Measurements from ENCODE around the gene S1PR4. TPM values are rescaled to one million over a fixed set of nuclear protein-coding genes. Genes with fewer than 3 reads are reported as not detected.
"Not testable (repeated sequence)": the region's sequence is repeated elsewhere in the genome, so short reads cannot be mapped to it uniquely, and the experiment has no call there.

Gene S1PR4
- total RNA-seq, 4 donors from 2014 or later, result 0.87 to 3.4 (median 0.97) TPM

- in situ Hi-C loops (cut with MboI; ENCODE audit: low sequenced_read_pairs in 4 of 4), result loop anchor here in 1 of 4 donors (25.0 kb wide), 1 partner anchor 189 kb away; no protein-coding TSS in a partner anchor
Measured at GRCh38 chr19:3151563-3152418, 26.8 kb upstream of the S1PR4 start.

GRCh38 chr19:3152419-3152780 is 26.2 kb upstream of the S1PR4 start:
- in situ Hi-C loops (cut with MboI; ENCODE audit: low sequenced_read_pairs in 4 of 4), result loop anchor here in 1 of 4 donors (25.0 kb wide), 1 partner anchor 190 kb away; no protein-coding TSS in a partner anchor
- ATAC-seq, result no peak
- no peak for DNase-seq
- Histone ChIP-seq H3K9me3 (no peaks in the 10 kb centered on the region), H3K36me3 (no peaks in the 10 kb centered on the region), H3K27me3 (peaks cover 4 to 7% (median 6%) of the 10 kb centered on the region in 3 donors), H3K4me3 (no peak overlapping the region), H3K4me1 (no peaks in the 10 kb centered on the region), H3K27ac (no peak overlapping the region)
- no peak for TF ChIP-seq CTCF (IDR thresholded peaks at IDR 0.05 in 4 of 5, conservative IDR thresholded peaks at IDR 0.05 in 1 of 5)
- no peak for TF ChIP-seq POLR2A (IDR thresholded peaks at IDR 0.05)
- intact Hi-C loops (cut with DNase I; ENCODE audit: low total_unique reads), result no loop called here

More at GRCh38 chr19:3151563-3152418, 26.8 kb upstream of the S1PR4 start:
- no peak overlapping the region for H3K4me3 ChIP-seq
- no peak overlapping the region for H3K27ac ChIP-seq
- TF ChIP-seq POLR2A (IDR thresholded peaks at IDR 0.05) (no peak), CTCF (IDR thresholded peaks at IDR 0.05 in 4 of 5, conservative IDR thresholded peaks at IDR 0.05 in 1 of 5) (no peak)
- H3K4me1 ChIP-seq, result no peaks in the 10 kb centered on the region
- intact Hi-C loops (cut with DNase I; ENCODE audit: low total_unique reads), result no loop called here
- no peaks in the 10 kb centered on the region for H3K9me3 ChIP-seq
- ATAC-seq, result no peak
- H3K27me3 ChIP-seq, result peaks cover 4 to 9% (median 6%) of the 10 kb centered on the region in 3 donors
- no peaks in the 10 kb centered on the region for H3K36me3 ChIP-seq
- no peak for DNase-seq

- in situ Hi-C loops (cut with MboI; ENCODE audit: low sequenced_read_pairs in 4 of 4), result loop anchor here in 1 of 4 donors (25.0 kb wide), 1 partner anchor 191 kb away; no protein-coding TSS in a partner anchor
- H3K4me1 ChIP-seq, result no peaks in the 10 kb centered on the region
- H3K9me3 ChIP-seq, result no peaks in the 10 kb centered on the region
- no peaks in the 10 kb centered on the region for H3K36me3 ChIP-seq
- peaks cover 4 to 7% (median 6%) of the 10 kb centered on the region in 3 donors for H3K27me3 ChIP-seq
- TF ChIP-seq CTCF (IDR thresholded peaks at IDR 0.05 in 4 of 5, conservative IDR thresholded peaks at IDR 0.05 in 1 of 5), result no peak
- no peak for TF ChIP-seq POLR2A (IDR thresholded peaks at IDR 0.05)
- ATAC-seq (no peak), DNase-seq (no peak)
- no peak overlapping the region for H3K4me3 ChIP-seq
- intact Hi-C loops (cut with DNase I; ENCODE audit: low total_unique reads), result no loop called here
- H3K27ac ChIP-seq, result no peak overlapping the region
Measured at GRCh38 chr19:3153286-3154230, 25.0 kb upstream of the S1PR4 start.

GRCh38 chr19:3154447-3154846 is 24.1 kb upstream of the S1PR4 start:
- H3K27ac ChIP-seq, result peak overlapping the region; percentile 46 to 56 (median 52)
- DNase-seq; ATAC-seq; H3K4me3 ChIP-seq; H3K9me3 ChIP-seq; intact Hi-C loops (cut with DNase I; ENCODE audit: low total_unique reads); H3K4me1 ChIP-seq; H3K36me3 ChIP-seq; H3K27me3 ChIP-seq: not testable (repeated sequence)
- in situ Hi-C loops (cut with MboI; ENCODE audit: low sequenced_read_pairs in 4 of 4), result loop anchor here in 1 of 4 donors (25.0 kb wide), 1 partner anchor 192 kb away; no protein-coding TSS in a partner anchor
